Measurements from ENCODE around the gene ABCD3.

Gene ABCD3

GRCh38 chr1:94462606-94463005 lies 44.4 kb downstream of the ABCD3 start:
- no peak for DNase-seq (ENCODE audit: low read depth, low spot score)

GRCh38 chr1:94463056-94463764 lies 45.0 kb downstream of the ABCD3 start:
- no peak for DNase-seq (ENCODE audit: low read depth, low spot score)

GRCh38 chr1:94463765-94464330 lies 45.7 kb downstream of the ABCD3 start:
- no peak for DNase-seq (ENCODE audit: low read depth, low spot score)

GRCh38 chr1:94468708-94469107 lies 50.5 kb downstream of the ABCD3 start:
- DNase-seq (ENCODE audit: low read depth, low spot score) = no peak

GRCh38 chr1:94471271-94471670 lies 53.1 kb downstream of the ABCD3 start:
- DNase-seq (ENCODE audit: low read depth, low spot score) = no peak

GRCh38 chr1:94475232-94475631 lies 57.0 kb downstream of the ABCD3 start:
- DNase-seq (ENCODE audit: low read depth, low spot score) = no peak

- DNase-seq (ENCODE audit: low read depth, low spot score) = no peak
These were observed 61.5 kb downstream of the ABCD3 start for GRCh38 chr1:94479682-94480081.

GRCh38 chr1:94481473-94481933 lies 63.3 kb downstream of the ABCD3 start:
- no peak for DNase-seq (ENCODE audit: low read depth, low spot score)

GRCh38 chr1:94486990-94487389 lies 68.8 kb downstream of the ABCD3 start:
- no peak for DNase-seq (ENCODE audit: low read depth, low spot score)

GRCh38 chr1:94490556-94490955 lies 72.4 kb downstream of the ABCD3 start:
- no peak for DNase-seq (ENCODE audit: low read depth, low spot score)

- DNase-seq (ENCODE audit: low read depth, low spot score) = no peak
These were observed 78.0 kb downstream of the ABCD3 start for GRCh38 chr1:94496076-94496755.

- DNase-seq (ENCODE audit: low read depth, low spot score) = no peak
These were observed 83.2 kb downstream of the ABCD3 start for GRCh38 chr1:94501426-94501825.

GRCh38 chr1:94501935-94502334 lies 83.7 kb downstream of the ABCD3 start:
- DNase-seq (ENCODE audit: low read depth, low spot score) = no peak

GRCh38 chr1:94503153-94503552 lies 85.0 kb downstream of the ABCD3 start:
- DNase-seq (ENCODE audit: low read depth, low spot score) = no peak

GRCh38 chr1:94504601-94505000 lies 86.4 kb downstream of the ABCD3 start:
- no peak for DNase-seq (ENCODE audit: low read depth, low spot score)

- DNase-seq (ENCODE audit: low read depth, low spot score) = no peak
These were observed 94.6 kb downstream of the ABCD3 start for GRCh38 chr1:94512816-94513215.

- no peak for DNase-seq (ENCODE audit: low read depth, low spot score)
These were observed 96.0 kb downstream of the ABCD3 start for GRCh38 chr1:94514095-94514727.

GRCh38 chr1:94515296-94515947 lies 97.2 kb downstream of the ABCD3 start:
- no peak for DNase-seq (ENCODE audit: low read depth, low spot score)

GRCh38 chr1:94519351-94519750 lies 101.2 kb downstream of the ABCD3 start:
- DNase-seq (ENCODE audit: low read depth, low spot score) = no peak

- DNase-seq (ENCODE audit: low read depth, low spot score) = no peak
These were observed 104.1 kb downstream of the ABCD3 start for GRCh38 chr1:94522304-94522703.

- no peak for DNase-seq (ENCODE audit: low read depth, low spot score)
These were observed 106.3 kb downstream of the ABCD3 start for GRCh38 chr1:94524531-94524930.

Measured in activated naive CD8-positive, alpha-beta T cell treated with anti-CD3 and anti-CD28 coated beads, Interleukin-2, amount 50 U/mL, for 16 hours (primary cell).